Esophagus muscularis mucosa (tissue), 4 donors: ENCODE data around the gene JMJD4. TPM values are rescaled to one million over a fixed set of nuclear protein-coding genes. Genes with fewer than 3 reads are reported as not detected.
"Not testable (repeated sequence)": the region's sequence is repeated elsewhere in the genome, so short reads cannot be mapped to it uniquely, and the experiment has no call there.

Source experiments
- DNase-seq: peaks from one replicate; pipeline ENCODE4 v3.0.0-alpha.2; 2017; ENCODE audit errors: extremely low spot score
- H3K27ac ChIP-seq, 4 donors: fragments of 200-600 bp; sonication (generic); replicated peaks in 1 of 4; 1 replicate in 3 of 4; 2 replicates in 1 of 4; pipeline ENCODE4 v1.5.1; 2016 to 2019; ENCODE audit warnings: mild to moderate bottlenecking in 1 of 4
- H3K27me3 ChIP-seq, 4 donors: fragments of 200-600 bp; sonication (generic); one replicate each; pipeline versions ENCODE4 v1.5.1 to v1.6.0; 2016 to 2019
- H3K36me3 ChIP-seq, 4 donors: fragments of 200-600 bp; sonication (generic); one replicate each; pipeline ENCODE4 v1.5.1; 2016 to 2019
- H3K4me1 ChIP-seq, 4 donors: fragments of 200-600 bp; sonication (generic); one replicate each; pipeline ENCODE4 v1.5.1; 2016 to 2019
- H3K4me3 ChIP-seq, 4 donors: fragments of 200-600 bp; sonication (generic); 1 replicate in 2 of 4; 2 replicates in 2 of 4; pipeline ENCODE4 v1.5.1; 2016 to 2019; ENCODE audit warnings: mild to moderate bottlenecking in 4 of 4, moderate library complexity in 1 of 4
- H3K9me3 ChIP-seq, 4 donors: fragments of 200-600 bp; sonication (generic); 1 replicate in 3 of 4; 2 replicates in 1 of 4; pipeline ENCODE4 v1.5.1; 2016 to 2019
- CTCF ChIP-seq, 3 experiments: fragments of 200-600 bp in 2 of 3; fragments of 450-650 bp in 1 of 3; sonication (generic) in 2 of 3; IDR thresholded peaks; one replicate each; pipeline ENCODE4 v1.5.1; 2017 to 2019; ENCODE audit warnings: antibody characterized with exemption in 3 of 3, mild to moderate bottlenecking in 2 of 3, moderate library complexity in 1 of 3
- EP300 ChIP-seq: sonication (generic); formaldehyde crosslinking; IDR thresholded peaks from one replicate; pipeline ENCODE4 v1.6.1; 2017; ENCODE audit warnings: antibody characterized with exemption
- POLR2A ChIP-seq: fragments of 450-650 bp; IDR thresholded peaks from one replicate; pipeline ENCODE4 v1.6.1; 2017; ENCODE audit warnings: antibody characterized with exemption, moderate library complexity, mild to moderate bottlenecking, low read depth
- POLR2AphosphoS5 ChIP-seq, 2 donors: sonication (generic); formaldehyde crosslinking; IDR thresholded peaks; one replicate each; pipeline ENCODE4 v1.6.1; 2017; ENCODE audit warnings: antibody characterized with exemption in 2 of 2
- WGBS: methylation state at CpG from one replicate; pipeline ENCODE4 v1.1.5; 2018; 5-methylcytosine and 5-hydroxymethylcytosine counted together
- intact Hi-C: fragments of 100-400 bp; cut with DNase I; formaldehyde crosslinking; loops from one replicate; pipeline ENCODE4 v1.15.1; 2023
- total RNA-seq, 4 donors: library from RNA; depleted of rRNA; stranded (reverse); fragments of >200 nt; gene quantifications; one replicate each; pipeline versions ENCODE4 v1.1.0 to v1.2.1, GENCODE V29; 2016

JMJD4 gene
- total RNA-seq, 4 donors from 2014 or later, result 10.8 to 18.4 (median 14.2) TPM

- Histone ChIP-seq H3K9me3 (peaks cover 0 to 23% (median 7%) of the 10 kb centered on the region in 4 donors), H3K27me3 (no peaks in the 10 kb centered on the region), H3K4me3 (no peak overlapping the region), H3K36me3 (no peaks in the 10 kb centered on the region), H3K4me1 (no peaks in the 10 kb centered on the region), H3K27ac (no peak overlapping the region)
- intact Hi-C loops, result no loop called here
- WGBS, result 73% methylated on average over 1 of the region's 1 CpG
- peak; percentile 21 for DNase-seq
- no peak for TF ChIP-seq EP300
- no peak for TF ChIP-seq POLR2AphosphoS5 (IDR thresholded peaks at IDR 0.05)
- no peak for TF ChIP-seq POLR2A
- no peak for TF ChIP-seq CTCF (IDR thresholded peaks at IDR 0.05)
Measured at GRCh38 chr1:227709451-227709850, 25.7 kb downstream of the JMJD4 start.

GRCh38 chr1:227707846-227708245 is 27.3 kb downstream of the JMJD4 start:
- H3K4me1 ChIP-seq, result no peaks in the 10 kb centered on the region
- intact Hi-C loops, result no loop called here
- H3K9me3 ChIP-seq, result peaks cover 0 to 15% (median 10%) of the 10 kb centered on the region in 4 donors
- H3K36me3 ChIP-seq, result no peaks in the 10 kb centered on the region
- no peak overlapping the region for H3K4me3 ChIP-seq
- H3K27me3 ChIP-seq, result no peaks in the 10 kb centered on the region
- H3K27ac ChIP-seq, result no peak overlapping the region
- 50% methylated on average over 1 of the region's 1 CpG for WGBS
- DNase-seq, result no peak
- TF ChIP-seq EP300 (no peak), POLR2A (no peak), CTCF (IDR thresholded peaks at IDR 0.05) (no peak), POLR2AphosphoS5 (IDR thresholded peaks at IDR 0.05) (no peak)

DNA sequence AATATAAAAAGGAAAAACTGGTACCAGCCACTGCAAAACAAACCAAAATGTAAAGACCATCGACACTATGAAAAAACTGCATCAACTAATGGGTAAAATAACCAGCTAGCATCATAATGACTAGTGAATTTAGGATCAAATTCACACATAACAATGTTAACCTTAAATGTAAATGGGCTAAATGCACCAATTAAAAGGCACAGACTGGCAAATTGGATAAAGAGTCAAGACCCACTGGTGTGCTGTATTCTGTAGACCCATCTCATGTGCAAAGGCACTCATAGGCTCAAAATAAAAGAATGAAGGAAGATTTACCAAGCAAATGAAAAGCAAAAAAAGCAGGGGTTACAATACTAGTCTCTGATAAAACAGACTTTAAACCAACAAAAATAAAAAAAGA is 33.5 kb downstream of the JMJD4 start:
- H3K9me3 ChIP-seq, result peaks cover 0 to 45% (median 28%) of the 10 kb centered on the region in 4 donors
- intact Hi-C loops, H3K4me1 ChIP-seq, H3K4me3 ChIP-seq, H3K27me3 ChIP-seq, DNase-seq, H3K36me3 ChIP-seq, H3K27ac ChIP-seq: not testable (repeated sequence)
- WGBS, result 82% methylated on average over 1 of the region's 1 CpG

- Histone ChIP-seq H3K9me3 (peaks cover 3 to 56% (median 38%) of the 10 kb centered on the region in 4 donors), H3K27ac (no peak overlapping the region), H3K36me3 (no peaks in the 10 kb centered on the region), H3K27me3 (no peaks in the 10 kb centered on the region), H3K4me3 (no peak overlapping the region), H3K4me1 (no peaks in the 10 kb centered on the region)
- TF ChIP-seq POLR2A (no peak), EP300 (no peak), POLR2AphosphoS5 (IDR thresholded peaks at IDR 0.05) (no peak), CTCF (IDR thresholded peaks at IDR 0.05) (no peak)
- intact Hi-C loops, result no loop called here
- no peak for DNase-seq
- 92% methylated on average over 3 of the region's 3 CpGs for WGBS
Measured at GRCh38 chr1:227697321-227697864, 37.7 kb downstream of the JMJD4 start.

- DNase-seq, result no peak
- H3K36me3 ChIP-seq, result no peaks in the 10 kb centered on the region
- no peak overlapping the region for H3K4me3 ChIP-seq
- intact Hi-C loops, result no loop called here
- H3K27ac ChIP-seq, result no peak overlapping the region
- no peak for TF ChIP-seq POLR2A
- TF ChIP-seq EP300, result no peak
- no peak for TF ChIP-seq POLR2AphosphoS5 (IDR thresholded peaks at IDR 0.05)
- no peak for TF ChIP-seq CTCF (IDR thresholded peaks at IDR 0.05)
- no peaks in the 10 kb centered on the region for H3K4me1 ChIP-seq
- H3K27me3 ChIP-seq, result no peaks in the 10 kb centered on the region
- H3K9me3 ChIP-seq, result peaks cover 0 to 76% (median 69%) of the 10 kb centered on the region in 4 donors
- WGBS, result 81% methylated on average over 8 of the region's 8 CpGs
Measured at GRCh38 chr1:227685807-227686206, 49.3 kb downstream of the JMJD4 start.

Other genes starting within 250 kb of the JMJD4 start
- 1 to 10 TPM; 4.0 to 9.1 (median 5.6) TPM for gene ZNF678, start 171.7 kb downstream of the JMJD4 start, total RNA-seq
- 10 to 100 TPM; 26.6 to 41.0 (median 38.8) TPM for gene SNAP47, start 133 bp upstream of the JMJD4 start, total RNA-seq
- gene PRSS38, start 80.4 kb upstream of the JMJD4 start, total RNA-seq, result not detected
- 10 to 100 TPM in 3 of 4 donors, 1 to 10 TPM in 1; 7.5 to 18.1 (median 14.4) TPM for gene WNT9A, start 212.6 kb upstream of the JMJD4 start, total RNA-seq